ENCODE data around the gene NUCB1.
"Not testable (repeated sequence)": the region's sequence is repeated elsewhere in the genome, so short reads cannot be mapped to it uniquely, and the experiment has no call there.

Gene NUCB1

DNA sequence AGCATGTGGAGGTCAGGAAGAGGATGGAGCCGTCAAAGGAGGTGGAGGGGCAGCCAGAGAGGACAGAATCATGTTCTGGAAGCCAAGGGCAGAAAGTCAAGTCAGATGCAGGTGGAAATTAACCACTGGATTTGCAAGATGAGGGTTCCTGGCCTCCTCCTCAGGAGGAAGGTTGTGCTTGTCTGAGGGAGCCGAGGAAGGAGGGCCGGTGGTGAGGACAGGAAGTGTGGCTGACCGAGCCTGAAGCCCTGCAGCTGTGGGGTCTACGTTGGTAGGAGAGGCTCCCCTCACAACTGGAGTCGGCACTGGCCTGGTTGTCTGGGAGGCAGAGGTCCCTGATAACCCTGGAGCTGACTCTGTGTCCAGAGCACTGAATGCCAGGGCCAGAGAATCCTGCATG lies 18.0 kb downstream of the NUCB1 start:
- TF ChIP-seq, protein P1, sequence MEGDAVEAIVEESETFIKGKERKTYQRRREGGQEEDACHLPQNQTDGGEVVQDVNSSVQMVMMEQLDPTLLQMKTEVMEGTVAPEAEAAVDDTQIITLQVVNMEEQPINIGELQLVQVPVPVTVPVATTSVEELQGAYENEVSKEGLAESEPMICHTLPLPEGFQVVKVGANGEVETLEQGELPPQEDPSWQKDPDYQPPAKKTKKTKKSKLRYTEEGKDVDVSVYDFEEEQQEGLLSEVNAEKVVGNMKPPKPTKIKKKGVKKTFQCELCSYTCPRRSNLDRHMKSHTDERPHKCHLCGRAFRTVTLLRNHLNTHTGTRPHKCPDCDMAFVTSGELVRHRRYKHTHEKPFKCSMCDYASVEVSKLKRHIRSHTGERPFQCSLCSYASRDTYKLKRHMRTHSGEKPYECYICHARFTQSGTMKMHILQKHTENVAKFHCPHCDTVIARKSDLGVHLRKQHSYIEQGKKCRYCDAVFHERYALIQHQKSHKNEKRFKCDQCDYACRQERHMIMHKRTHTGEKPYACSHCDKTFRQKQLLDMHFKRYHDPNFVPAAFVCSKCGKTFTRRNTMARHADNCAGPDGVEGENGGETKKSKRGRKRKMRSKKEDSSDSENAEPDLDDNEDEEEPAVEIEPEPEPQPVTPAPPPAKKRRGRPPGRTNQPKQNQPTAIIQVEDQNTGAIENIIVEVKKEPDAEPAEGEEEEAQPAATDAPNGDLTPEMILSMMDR (conservative IDR thresholded peaks at IDR 0.05; ENCODE audit: low read depth), result no peak
- H3K27ac ChIP-seq, result peak overlapping the region; percentile 25
- POLR2A ChIA-PET (ENCODE audit: low non-redundant PET), result interaction anchor here (0.6 kb wide), 1 partner anchor 49 kb away, joined by 4 read pairs; no protein-coding TSS in a partner anchor
- DNase-seq (ENCODE audit: low spot score), result no peak
- CTCF ChIA-PET, result no interaction called here

DNA sequence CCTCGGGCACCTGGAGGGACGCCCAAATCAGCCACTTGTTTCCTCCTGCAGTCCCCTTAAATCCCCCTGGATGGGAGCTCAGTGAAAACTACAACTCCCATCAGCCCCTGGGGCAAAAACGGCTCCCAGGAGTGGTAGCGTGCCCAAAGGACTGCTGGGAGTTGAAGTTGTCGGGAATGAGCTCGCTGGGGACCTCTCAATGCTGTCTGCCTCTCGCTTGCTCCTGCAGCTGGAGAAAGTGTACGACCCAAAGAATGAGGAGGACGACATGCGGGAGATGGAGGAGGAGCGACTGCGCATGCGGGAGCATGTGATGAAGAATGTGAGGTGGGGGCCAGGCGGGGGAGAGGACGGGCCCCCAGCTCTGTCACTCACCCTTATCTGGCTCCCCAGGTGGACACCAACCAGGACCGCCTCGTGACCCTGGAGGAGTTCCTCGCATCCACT lies 18.7 kb downstream of the NUCB1 start:
- POLR2A ChIA-PET (ENCODE audit: low non-redundant PET), result no interaction called here
- CTCF ChIA-PET, result no interaction called here
- TF ChIP-seq, protein P1 (conservative IDR thresholded peaks at IDR 0.05; ENCODE audit: low read depth), result no peak
- no peak for DNase-seq (ENCODE audit: low spot score)
- no peak overlapping the region for H3K27ac ChIP-seq

DNA sequence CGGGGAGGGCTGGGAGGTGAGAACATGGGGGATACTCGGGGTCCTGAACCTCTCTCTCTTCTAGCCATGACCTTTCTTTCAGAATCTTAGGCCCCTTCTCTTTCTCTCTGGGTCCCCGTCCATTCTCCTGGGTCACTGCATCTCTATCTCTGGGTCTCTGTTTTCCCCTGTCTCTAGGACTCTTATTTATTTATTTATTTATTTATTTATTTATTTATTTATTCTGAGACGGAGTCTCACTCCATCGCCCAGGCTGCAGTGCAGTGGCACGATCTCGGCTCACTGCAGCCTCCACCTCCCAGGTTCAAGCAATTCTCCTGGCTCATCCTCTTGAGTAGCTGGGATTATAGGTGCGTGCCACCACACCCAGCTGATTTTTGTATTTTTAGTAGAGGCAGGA lies 19.2 kb downstream of the NUCB1 start:
- POLR2A ChIA-PET (ENCODE audit: low non-redundant PET); DNase-seq (ENCODE audit: low spot score); CTCF ChIA-PET; H3K27ac ChIP-seq: not testable (repeated sequence)

DNA sequence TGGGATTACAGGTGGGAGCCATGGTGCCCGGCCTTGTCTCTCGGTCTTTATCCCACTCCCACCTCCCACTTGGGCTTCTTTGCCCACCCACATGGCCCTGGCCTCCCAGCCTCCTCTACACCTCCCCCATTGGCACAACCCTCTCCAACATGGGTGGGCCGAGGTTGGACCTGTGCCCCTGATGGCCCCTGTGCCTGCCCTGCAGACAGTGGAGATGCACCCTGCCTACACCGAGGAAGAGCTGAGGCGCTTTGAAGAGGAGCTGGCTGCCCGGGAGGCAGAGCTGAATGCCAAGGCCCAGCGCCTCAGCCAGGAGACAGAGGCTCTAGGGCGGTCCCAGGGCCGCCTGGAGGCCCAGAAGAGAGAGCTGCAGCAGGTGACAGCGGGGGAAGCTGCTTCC lies 20.8 kb downstream of the NUCB1 start:
- no peak for DNase-seq (ENCODE audit: low spot score)
- H3K27ac ChIP-seq, result no peak overlapping the region
- TF ChIP-seq, protein P1 (conservative IDR thresholded peaks at IDR 0.05; ENCODE audit: low read depth), result no peak
- POLR2A ChIA-PET (ENCODE audit: low non-redundant PET), result interaction anchor here (1.0 kb wide), 1 partner anchor 9 kb away, joined by 5 read pairs; no protein-coding TSS in a partner anchor
- CTCF ChIA-PET, result no interaction called here

DNA sequence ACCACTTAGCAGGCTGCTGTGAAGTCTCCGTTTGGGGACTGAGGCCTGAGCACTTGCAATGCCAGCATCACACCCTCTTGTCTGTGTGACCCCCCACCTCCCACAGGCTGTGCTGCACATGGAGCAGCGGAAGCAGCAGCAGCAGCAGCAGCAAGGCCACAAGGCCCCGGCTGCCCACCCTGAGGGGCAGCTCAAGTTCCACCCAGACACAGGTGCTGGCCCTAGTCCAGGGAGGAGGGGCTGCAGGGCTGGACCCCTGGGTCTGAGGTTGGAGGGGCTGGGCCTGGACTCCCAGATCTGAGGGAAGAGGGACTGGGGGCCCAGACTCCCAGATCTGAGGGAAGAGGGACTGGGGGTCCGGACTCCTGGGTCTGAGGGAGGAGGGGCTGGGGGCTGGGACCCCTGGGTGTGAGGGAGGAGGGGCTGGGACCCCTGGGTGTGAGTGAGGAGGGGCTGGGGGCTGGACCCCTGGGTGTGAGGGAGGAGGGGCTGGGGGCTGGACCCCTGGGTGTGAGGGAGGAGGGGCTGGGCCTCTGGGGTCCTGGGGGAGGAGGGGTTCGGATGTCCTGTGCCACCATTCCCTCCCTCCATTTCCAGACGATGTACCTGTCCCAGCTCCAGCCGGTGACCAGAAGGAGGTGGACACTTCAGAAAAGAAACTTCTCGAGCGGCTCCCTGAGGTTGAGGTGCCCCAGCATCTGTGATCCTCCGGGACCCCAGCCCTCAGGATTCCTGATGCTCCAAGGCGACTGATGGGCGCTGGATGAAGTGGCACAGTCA lies 21.8 kb downstream of the NUCB1 start:
- TF ChIP-seq, protein P1 (conservative IDR thresholded peaks at IDR 0.05; ENCODE audit: low read depth), result no peak
- POLR2A ChIA-PET (ENCODE audit: low non-redundant PET), result interaction anchor here (0.7 to 1.0 kb wide), 2 partner anchors 10 to 35 kb away, joined by 5 to 7 read pairs; no protein-coding TSS in a partner anchor

DNA sequence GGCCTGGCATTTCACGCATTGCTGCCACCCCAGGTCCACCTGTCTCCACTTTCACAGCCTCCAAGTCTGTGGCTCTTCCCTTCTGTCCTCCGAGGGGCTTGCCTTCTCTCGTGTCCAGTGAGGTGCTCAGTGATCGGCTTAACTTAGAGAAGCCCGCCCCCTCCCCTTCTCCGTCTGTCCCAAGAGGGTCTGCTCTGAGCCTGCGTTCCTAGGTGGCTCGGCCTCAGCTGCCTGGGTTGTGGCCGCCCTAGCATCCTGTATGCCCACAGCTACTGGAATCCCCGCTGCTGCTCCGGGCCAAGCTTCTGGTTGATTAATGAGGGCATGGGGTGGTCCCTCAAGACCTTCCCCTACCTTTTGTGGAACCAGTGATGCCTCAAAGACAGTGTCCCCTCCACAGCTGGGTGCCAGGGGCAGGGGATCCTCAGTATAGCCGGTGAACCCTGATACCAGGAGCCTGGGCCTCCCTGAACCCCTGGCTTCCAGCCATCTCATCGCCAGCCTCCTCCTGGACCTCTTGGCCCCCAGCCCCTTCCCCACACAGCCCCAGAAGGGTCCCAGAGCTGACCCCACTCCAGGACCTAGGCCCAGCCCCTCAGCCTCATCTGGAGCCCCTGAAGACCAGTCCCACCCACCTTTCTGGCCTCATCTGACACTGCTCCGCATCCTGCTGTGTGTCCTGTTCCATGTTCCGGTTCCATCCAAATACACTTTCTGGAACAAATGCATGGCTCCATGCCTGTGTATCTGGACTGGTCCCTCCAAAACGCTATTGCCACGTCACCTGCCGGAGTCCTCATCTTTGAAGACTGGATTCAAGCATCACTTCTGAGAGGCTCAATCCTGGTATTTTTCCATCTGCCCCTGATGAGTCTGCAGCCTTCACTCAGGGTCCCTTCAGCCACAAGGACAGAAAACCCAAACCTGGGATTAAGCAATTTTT lies 22.7 kb downstream of the NUCB1 start:
- POLR2A ChIA-PET (ENCODE audit: low non-redundant PET), result no interaction called here
- no peak for DNase-seq (ENCODE audit: low spot score)
- CTCF ChIA-PET, result no interaction called here
- H3K27ac ChIP-seq, result peak overlapping the region; percentile 90
- TF ChIP-seq, protein P1 (conservative IDR thresholded peaks at IDR 0.05; ENCODE audit: low read depth), result no peak

More for the DNA sequence above, 21.8 kb downstream of the NUCB1 start:
- CTCF ChIA-PET, result no interaction called here
- DNase-seq (ENCODE audit: low spot score), result no peak
- H3K27ac ChIP-seq, result no peak overlapping the region; the same call in 1 of the 2 replicates

All from RWPE1 (cell line).